ENCODE data around the gene EFCAB8. TPM values are rescaled to one million over a fixed set of nuclear protein-coding genes. Genes with fewer than 3 reads are reported as not detected.

The EFCAB8 gene
- polyA plus RNA-seq, 1 experiment, result not detected

DNA sequence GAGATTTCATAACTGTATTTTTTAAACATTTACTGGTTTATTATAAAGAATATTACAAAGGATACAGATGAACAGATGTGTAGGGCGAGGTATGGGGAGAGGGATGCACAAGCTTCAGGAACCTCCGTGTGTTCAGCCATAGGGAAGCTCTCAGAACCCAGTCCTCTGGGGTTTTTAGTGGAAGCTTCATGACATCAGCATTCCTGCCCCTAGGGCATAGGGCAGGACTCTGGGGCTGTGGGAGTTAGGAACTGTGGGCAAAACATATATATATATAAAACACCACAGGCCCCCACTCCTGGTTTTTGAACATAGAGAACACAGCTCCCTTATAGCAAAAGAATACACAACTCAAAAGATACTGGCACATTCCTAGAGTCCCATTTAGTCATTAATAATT, 21.9 kb downstream of the EFCAB8 start:
- DNase-seq (ENCODE audit: low read depth, low spot score), result no peak
- ChIA-PET POLR2A (no interaction called here), CTCF (interaction anchor here (0.7 to 1.4 kb wide), 2 partner anchors 28 to 102 kb away, joined by 3 to 7 read pairs; no protein-coding TSS in a partner anchor)
- H3K27ac ChIP-seq (ENCODE audit: low read depth, low read length), result no peak overlapping the region
- TF ChIP-seq, protein P1, sequence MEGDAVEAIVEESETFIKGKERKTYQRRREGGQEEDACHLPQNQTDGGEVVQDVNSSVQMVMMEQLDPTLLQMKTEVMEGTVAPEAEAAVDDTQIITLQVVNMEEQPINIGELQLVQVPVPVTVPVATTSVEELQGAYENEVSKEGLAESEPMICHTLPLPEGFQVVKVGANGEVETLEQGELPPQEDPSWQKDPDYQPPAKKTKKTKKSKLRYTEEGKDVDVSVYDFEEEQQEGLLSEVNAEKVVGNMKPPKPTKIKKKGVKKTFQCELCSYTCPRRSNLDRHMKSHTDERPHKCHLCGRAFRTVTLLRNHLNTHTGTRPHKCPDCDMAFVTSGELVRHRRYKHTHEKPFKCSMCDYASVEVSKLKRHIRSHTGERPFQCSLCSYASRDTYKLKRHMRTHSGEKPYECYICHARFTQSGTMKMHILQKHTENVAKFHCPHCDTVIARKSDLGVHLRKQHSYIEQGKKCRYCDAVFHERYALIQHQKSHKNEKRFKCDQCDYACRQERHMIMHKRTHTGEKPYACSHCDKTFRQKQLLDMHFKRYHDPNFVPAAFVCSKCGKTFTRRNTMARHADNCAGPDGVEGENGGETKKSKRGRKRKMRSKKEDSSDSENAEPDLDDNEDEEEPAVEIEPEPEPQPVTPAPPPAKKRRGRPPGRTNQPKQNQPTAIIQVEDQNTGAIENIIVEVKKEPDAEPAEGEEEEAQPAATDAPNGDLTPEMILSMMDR (IDR thresholded peaks at IDR 0.05; ENCODE audit: low read depth, low read length), result no peak
- H3K9me3 ChIP-seq (ENCODE audit: control insufficient read depth, insufficient read depth, low read length), result no peaks in the 10 kb centered on the region
- H3K4me3 ChIP-seq (ENCODE audit: low read depth, low read length), result no peak overlapping the region
- H3K27me3 ChIP-seq (ENCODE audit: control insufficient read depth, insufficient read depth, low read length), result no peaks in the 10 kb centered on the region

DNA sequence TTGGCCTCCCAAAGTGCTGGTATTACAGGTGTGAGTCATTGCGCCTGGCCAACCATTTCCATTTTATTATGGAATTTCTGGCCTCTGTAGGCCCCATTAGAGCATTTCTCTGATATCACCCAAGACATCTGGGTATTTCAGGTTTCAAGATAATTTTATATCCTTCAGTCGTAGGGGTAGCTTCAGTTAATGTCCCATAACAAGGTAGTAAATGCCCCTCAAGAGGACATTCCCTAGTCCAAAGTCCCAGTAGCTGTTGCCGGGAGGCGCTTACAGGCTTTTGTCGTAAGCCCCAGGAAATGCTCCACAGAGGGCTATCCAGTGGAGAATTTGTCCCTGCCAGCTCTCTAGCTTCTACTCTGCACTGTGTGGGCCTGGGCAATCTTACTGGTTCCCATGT, 24.4 kb downstream of the EFCAB8 start:
- ChIA-PET POLR2A (no interaction called here), CTCF (no interaction called here)
- no peak for DNase-seq (ENCODE audit: low read depth, low spot score)
- H3K27ac ChIP-seq (ENCODE audit: low read depth, low read length), result no peak overlapping the region
- H3K27me3 ChIP-seq (ENCODE audit: control insufficient read depth, insufficient read depth, low read length), result no peaks in the 10 kb centered on the region
- TF ChIP-seq, protein P1 (IDR thresholded peaks at IDR 0.05; ENCODE audit: low read depth, low read length), result no peak
- no peaks in the 10 kb centered on the region for H3K9me3 ChIP-seq (ENCODE audit: control insufficient read depth, insufficient read depth, low read length)
- H3K4me3 ChIP-seq (ENCODE audit: low read depth, low read length), result no peak overlapping the region

DNA sequence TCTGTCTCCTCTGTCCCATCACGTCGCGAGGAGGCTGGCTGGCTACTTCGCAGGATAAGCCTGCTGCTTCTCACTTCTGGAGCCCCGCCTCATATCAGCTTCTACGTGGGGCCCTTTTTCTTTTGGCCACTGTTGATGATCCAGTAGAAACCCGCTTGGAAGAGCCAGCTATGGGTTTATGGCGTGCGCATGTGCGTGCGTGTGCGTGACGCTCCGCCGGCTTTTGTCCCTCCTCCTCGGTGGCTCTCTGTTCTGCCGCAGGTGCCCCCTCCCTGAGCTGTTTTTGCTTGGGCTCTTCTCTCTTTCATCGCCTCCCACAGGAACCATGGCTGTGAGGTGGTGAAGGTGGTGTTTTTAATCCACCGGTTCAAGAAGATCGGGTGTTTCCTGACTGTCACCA, 26.5 kb downstream of the EFCAB8 start:
- H3K27me3 ChIP-seq (ENCODE audit: control insufficient read depth, insufficient read depth, low read length), result no peaks in the 10 kb centered on the region
- H3K4me3 ChIP-seq (ENCODE audit: low read depth, low read length), result no peak overlapping the region
- CTCF ChIA-PET, result no interaction called here
- POLR2A ChIA-PET, result no interaction called here
- no peak for DNase-seq (ENCODE audit: low read depth, low spot score)
- TF ChIP-seq, protein P1 (IDR thresholded peaks at IDR 0.05; ENCODE audit: low read depth, low read length), result no peak
- no peak overlapping the region for H3K27ac ChIP-seq (ENCODE audit: low read depth, low read length)
- H3K9me3 ChIP-seq (ENCODE audit: control insufficient read depth, insufficient read depth, low read length), result no peaks in the 10 kb centered on the region

DNA sequence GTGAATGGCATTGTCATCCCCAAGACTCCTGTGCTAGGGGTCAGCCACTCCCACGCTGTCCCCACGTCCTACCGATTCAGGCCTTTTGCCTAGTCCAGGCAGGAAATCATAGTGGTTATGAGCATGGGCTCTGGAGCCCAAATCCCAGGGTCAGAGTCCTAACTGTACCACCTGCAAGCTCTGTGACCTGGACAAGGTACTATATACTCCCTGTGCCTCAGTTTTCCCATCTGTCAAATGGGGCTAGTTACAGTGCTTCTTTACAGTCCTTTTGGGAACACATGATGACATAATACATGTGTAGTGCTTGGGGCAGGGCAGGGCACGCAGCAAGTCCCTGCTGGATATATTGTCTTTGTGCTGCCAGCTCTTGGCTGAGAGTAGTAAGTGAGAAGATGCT, 27.2 kb downstream of the EFCAB8 start:
- POLR2A ChIA-PET, result no interaction called here

DNA sequence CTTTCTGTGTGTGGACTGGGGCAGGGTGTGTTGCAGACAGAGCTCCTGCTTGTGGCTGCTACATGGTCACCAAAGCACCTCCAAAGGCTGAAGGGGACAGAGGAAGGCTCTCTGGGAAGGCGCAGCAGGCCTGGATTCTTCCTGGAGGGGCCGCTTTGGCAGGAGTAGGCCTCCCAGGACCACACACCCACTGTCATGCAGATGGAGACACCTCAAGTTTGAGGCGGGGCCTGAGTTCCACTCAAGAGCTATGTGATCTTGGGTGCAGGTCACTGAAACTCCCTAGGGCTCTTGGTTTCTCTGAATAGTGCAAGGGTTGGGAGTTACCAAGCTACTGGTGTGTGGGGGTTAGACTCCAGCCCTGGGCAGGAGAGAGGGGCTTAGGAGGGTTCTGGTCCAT, 27.9 kb downstream of the EFCAB8 start:
- H3K4me3 ChIP-seq (ENCODE audit: low read depth, low read length), result no peak overlapping the region
- no peak for DNase-seq (ENCODE audit: low read depth, low spot score)
- no peaks in the 10 kb centered on the region for H3K9me3 ChIP-seq (ENCODE audit: control insufficient read depth, insufficient read depth, low read length)
- ChIA-PET CTCF (no interaction called here), POLR2A (no interaction called here)
- TF ChIP-seq, protein P1 (IDR thresholded peaks at IDR 0.05; ENCODE audit: low read depth, low read length), result no peak
- no peak overlapping the region for H3K27ac ChIP-seq (ENCODE audit: low read depth, low read length)
- no peaks in the 10 kb centered on the region for H3K27me3 ChIP-seq (ENCODE audit: control insufficient read depth, insufficient read depth, low read length)

More for the DNA sequence above, 27.2 kb downstream of the EFCAB8 start:
- TF ChIP-seq, protein P1 (IDR thresholded peaks at IDR 0.05; ENCODE audit: low read depth, low read length), result no peak
- DNase-seq (ENCODE audit: low read depth, low spot score), result no peak
- no peak overlapping the region for H3K27ac ChIP-seq (ENCODE audit: low read depth, low read length)
- no peaks in the 10 kb centered on the region for H3K9me3 ChIP-seq (ENCODE audit: control insufficient read depth, insufficient read depth, low read length)
- H3K27me3 ChIP-seq (ENCODE audit: control insufficient read depth, insufficient read depth, low read length), result no peaks in the 10 kb centered on the region
- CTCF ChIA-PET, result no interaction called here
- H3K4me3 ChIP-seq (ENCODE audit: low read depth, low read length), result no peak overlapping the region

Measured in AG04450 (cell line).